ENCODE results near the gene RALGPS1. TPM values are rescaled to one million over a fixed set of nuclear protein-coding genes. Genes with fewer than 3 reads are reported as not detected.

The RALGPS1 gene
- polyA plus RNA-seq, 1 donor from 2014 or later, result 8.0 TPM

- Mint-ChIP-seq H3K27me3 (no peaks in the 10 kb centered on the region), H3K27ac (peak overlapping the region in 1 of 3 donors; percentile 83), H3K4me1 (peaks cover 27 to 35% (median 34%) of the 10 kb centered on the region in 3 donors), H3K9me3 (no peaks in the 10 kb centered on the region), H3K4me3 (peak overlapping the region; percentile 69 to 97 (median 86)), H3K36me3 (no peaks in the 10 kb centered on the region)
These were observed 309.2 kb downstream of the RALGPS1 start for GRCh38 chr9:127223810-127224177.

GRCh38 chr9:127224178-127224882 lies 309.7 kb downstream of the RALGPS1 start:
- no peaks in the 10 kb centered on the region for H3K27me3 Mint-ChIP-seq
- peak overlapping the region; percentile 69 to 97 (median 86) for H3K4me3 Mint-ChIP-seq

GRCh38 chr9:127224883-127225739 lies 310.5 kb downstream of the RALGPS1 start:
- peaks cover 27 to 35% (median 34%) of the 10 kb centered on the region in 3 donors for H3K4me1 Mint-ChIP-seq
- H3K9me3 Mint-ChIP-seq, result no peaks in the 10 kb centered on the region
- H3K27me3 Mint-ChIP-seq, result no peaks in the 10 kb centered on the region
- H3K4me3 Mint-ChIP-seq, result peak overlapping the region; percentile 81 to 97 (median 92)
- H3K36me3 Mint-ChIP-seq, result no peaks in the 10 kb centered on the region
- H3K27ac Mint-ChIP-seq, result peak overlapping the region; percentile 82 to 93 (median 92)

More at GRCh38 chr9:127224178-127224882, 309.7 kb downstream of the RALGPS1 start:
- H3K4me1 Mint-ChIP-seq, result peaks cover 27 to 35% (median 34%) of the 10 kb centered on the region in 3 donors
- H3K36me3 Mint-ChIP-seq, result no peaks in the 10 kb centered on the region
- H3K9me3 Mint-ChIP-seq, result no peaks in the 10 kb centered on the region
- peak overlapping the region; percentile 60 to 92 (median 83) for H3K27ac Mint-ChIP-seq

- Mint-ChIP-seq H3K4me1 (peaks cover 27 to 30% (median 27%) of the 10 kb centered on the region in 3 donors), H3K4me3 (peak overlapping the region; percentile 84 to 94 (median 93)), H3K27ac (peak overlapping the region; percentile 82 to 93 (median 92)), H3K36me3 (no peaks in the 10 kb centered on the region), H3K9me3 (no peaks in the 10 kb centered on the region), H3K27me3 (no peaks in the 10 kb centered on the region)
These were observed 311.4 kb downstream of the RALGPS1 start for GRCh38 chr9:127225801-127226625.

GRCh38 chr9:127229691-127230417 lies 315.3 kb downstream of the RALGPS1 start:
- Mint-ChIP-seq H3K36me3 (peaks cover 1% of the 10 kb centered on the region), H3K27me3 (no peaks in the 10 kb centered on the region), H3K4me3 (no peak overlapping the region), H3K4me1 (peaks cover 1 to 10% (median 7%) of the 10 kb centered on the region in 3 donors), H3K27ac (no peak overlapping the region), H3K9me3 (no peaks in the 10 kb centered on the region)

GRCh38 chr9:127231666-127232065 lies 317.1 kb downstream of the RALGPS1 start:
- no peaks in the 10 kb centered on the region for H3K9me3 Mint-ChIP-seq
- H3K4me3 Mint-ChIP-seq, result no peak overlapping the region
- no peaks in the 10 kb centered on the region for H3K27me3 Mint-ChIP-seq
- H3K36me3 Mint-ChIP-seq, result peaks cover 1% of the 10 kb centered on the region
- no peak overlapping the region for H3K27ac Mint-ChIP-seq
- H3K4me1 Mint-ChIP-seq, result peaks cover 0 to 1% (median 0%) of the 10 kb centered on the region in 3 donors

- no peak overlapping the region for H3K4me3 Mint-ChIP-seq
- no peak overlapping the region for H3K27ac Mint-ChIP-seq
- H3K9me3 Mint-ChIP-seq, result no peaks in the 10 kb centered on the region
- H3K27me3 Mint-ChIP-seq, result no peaks in the 10 kb centered on the region
- no peaks in the 10 kb centered on the region for H3K4me1 Mint-ChIP-seq
- H3K36me3 Mint-ChIP-seq, result peaks cover 5% of the 10 kb centered on the region
These were observed 318.4 kb downstream of the RALGPS1 start for GRCh38 chr9:127232833-127233549.

- Mint-ChIP-seq H3K27ac (no peak overlapping the region), H3K36me3 (peaks cover 5% of the 10 kb centered on the region), H3K4me1 (no peaks in the 10 kb centered on the region), H3K9me3 (no peaks in the 10 kb centered on the region), H3K4me3 (no peak overlapping the region), H3K27me3 (no peaks in the 10 kb centered on the region)
These were observed 319.0 kb downstream of the RALGPS1 start for GRCh38 chr9:127233550-127233949.

- Mint-ChIP-seq H3K4me1 (no peaks in the 10 kb centered on the region), H3K27me3 (no peaks in the 10 kb centered on the region), H3K27ac (no peak overlapping the region), H3K36me3 (peaks cover 5% of the 10 kb centered on the region), H3K9me3 (no peaks in the 10 kb centered on the region), H3K4me3 (no peak overlapping the region)
These were observed 319.4 kb downstream of the RALGPS1 start for GRCh38 chr9:127233989-127234388.

GRCh38 chr9:127237801-127238200 lies 323.2 kb downstream of the RALGPS1 start:
- no peak overlapping the region for H3K4me3 Mint-ChIP-seq
- H3K9me3 Mint-ChIP-seq, result no peaks in the 10 kb centered on the region
- no peaks in the 10 kb centered on the region for H3K27me3 Mint-ChIP-seq
- H3K4me1 Mint-ChIP-seq, result no peaks in the 10 kb centered on the region
- H3K36me3 Mint-ChIP-seq, result peaks cover 5% of the 10 kb centered on the region
- no peak overlapping the region for H3K27ac Mint-ChIP-seq

GRCh38 chr9:127241354-127241753 lies 326.8 kb downstream of the RALGPS1 start:
- Mint-ChIP-seq H3K27ac (no peak overlapping the region), H3K9me3 (no peaks in the 10 kb centered on the region), H3K27me3 (no peaks in the 10 kb centered on the region), H3K4me1 (peaks cover 7 to 10% (median 10%) of the 10 kb centered on the region in 3 donors), H3K36me3 (peaks cover 4% of the 10 kb centered on the region), H3K4me3 (no peak overlapping the region)

GRCh38 chr9:127244609-127245601 lies 330.3 kb downstream of the RALGPS1 start:
- H3K27me3 Mint-ChIP-seq, result no peaks in the 10 kb centered on the region
- H3K27ac Mint-ChIP-seq, result peak overlapping the region; percentile 30 to 89 (median 80)
- peak overlapping the region; percentile 89 to 96 (median 94) for H3K4me3 Mint-ChIP-seq
- no peaks in the 10 kb centered on the region for H3K36me3 Mint-ChIP-seq
- peaks cover 7 to 10% (median 10%) of the 10 kb centered on the region in 3 donors for H3K4me1 Mint-ChIP-seq
- H3K9me3 Mint-ChIP-seq, result no peaks in the 10 kb centered on the region
